Breast epithelium (tissue), 3 donors: Measurements from ENCODE around the gene ZNF488.

ENCODE experiments used
- CTCF ChIP-seq, 3 donors: fragments of 450-650 bp; IDR thresholded peaks; one replicate each; pipeline ENCODE4 v1.5.1; 2016 to 2017; ENCODE audit warnings: antibody characterized with exemption in 3 of 3, mild to moderate bottlenecking in 3 of 3, moderate library complexity in 3 of 3
- POLR2AphosphoS5 ChIP-seq, 3 donors: sonication (generic); formaldehyde crosslinking; IDR thresholded peaks; one replicate each; pipeline ENCODE4 v1.6.1; 2017; ENCODE audit warnings: antibody characterized with exemption in 3 of 3

- TF ChIP-seq CTCF (IDR thresholded peaks at IDR 0.05): no peak
- no peak for TF ChIP-seq POLR2AphosphoS5 (IDR thresholded peaks at IDR 0.05)
Measured at GRCh38 chr10:47400786-47401185, 16.7 kb upstream of the ZNF488 start.
